ENCODE results near the gene CD8B.

Gene CD8B

GRCh38 chr2:86768189-86768949, 93.3 kb downstream of the CD8B start:
- DNase-seq: no peak

All from NCI-H1092 (cell line).